Measurements from ENCODE around the gene OR51F2. TPM values are rescaled to one million over a fixed set of nuclear protein-coding genes. Genes with fewer than 3 reads are reported as not detected.
"Not testable (repeated sequence)": the region's sequence is repeated elsewhere in the genome, so short reads cannot be mapped to it uniquely, and the experiment has no call there.

Gene OR51F2
- polyA plus RNA-seq, 1 donor from 2014 or later, result not detected

GRCh38 chr11:4851033-4851432 is 29.9 kb downstream of the OR51F2 start (continued):
- TF ChIP-seq CTCF (IDR thresholded peaks at IDR 0.05; ENCODE audit: poor library complexity, severe bottlenecking) (no peak), EP300 (conservative IDR thresholded peaks at IDR 0.05; ENCODE audit: poor library complexity, severe bottlenecking) (no peak), SMC3 (conservative IDR thresholded peaks at IDR 0.05; ENCODE audit: poor library complexity) (no peak)

DNA sequence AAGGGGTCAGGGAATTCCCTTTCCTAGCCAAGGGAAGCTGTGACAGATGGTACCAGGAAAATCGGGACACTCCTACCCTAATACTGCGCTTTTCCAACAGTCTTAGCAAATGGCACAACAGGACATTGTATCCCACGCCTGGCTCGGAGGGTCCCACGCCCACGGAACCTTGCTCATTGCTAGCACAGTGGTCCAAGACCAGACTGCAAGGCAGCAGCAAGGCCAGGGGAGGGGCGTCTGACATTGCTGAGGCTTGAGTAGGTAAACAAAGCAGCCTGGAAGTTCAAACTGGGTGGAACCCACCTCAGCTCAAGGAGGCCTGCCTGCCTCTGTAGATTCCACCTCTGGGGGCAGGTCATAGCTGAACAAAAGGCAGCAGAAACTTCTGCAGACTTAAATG is 33.2 kb downstream of the OR51F2 start:
- H3K9me2 ChIP-seq (ENCODE audit: insufficient read depth, low read length); H3K36me3 ChIP-seq (ENCODE audit: insufficient read depth, low read length); H3K4me3 ChIP-seq (ENCODE audit: low read length); H3K9me3 ChIP-seq (ENCODE audit: low read length); H3F3A ChIP-seq (ENCODE audit: insufficient read depth, low read length, poor library complexity, severe bottlenecking); H3K79me2 ChIP-seq (replicated peaks; ENCODE audit: insufficient read depth, low read length); H3K9ac ChIP-seq (ENCODE audit: low read length); H3K4me2 ChIP-seq (ENCODE audit: low read length); H3K27me3 ChIP-seq (ENCODE audit: insufficient read depth, low read depth, low read length); H2AFZ ChIP-seq (ENCODE audit: low read depth, low read length); H4K20me1 ChIP-seq (ENCODE audit: insufficient read depth); H3K27ac ChIP-seq (ENCODE audit: low read length): not testable (repeated sequence)

- Histone ChIP-seq H3K9me3 (ENCODE audit: low read length) (no peaks in the 10 kb centered on the region), H3K27ac (ENCODE audit: low read length) (no peak overlapping the region), H3K9ac (ENCODE audit: low read length) (no peak overlapping the region), H3K9me2 (ENCODE audit: insufficient read depth, low read length) (no peaks in the 10 kb centered on the region), H3F3A (ENCODE audit: insufficient read depth, low read length, poor library complexity, severe bottlenecking) (no peaks in the 10 kb centered on the region), H2AFZ (ENCODE audit: low read depth, low read length) (no peak overlapping the region), H3K4me3 (ENCODE audit: low read length) (no peak overlapping the region), H3K79me2 (replicated peaks; ENCODE audit: insufficient read depth, low read length) (no peaks in the 10 kb centered on the region), H4K20me1 (ENCODE audit: insufficient read depth) (no peaks in the 10 kb centered on the region), H3K36me3 (ENCODE audit: insufficient read depth, low read length) (no peaks in the 10 kb centered on the region), H3K27me3 (ENCODE audit: insufficient read depth, low read depth, low read length) (no peaks in the 10 kb centered on the region), H3K4me2 (ENCODE audit: low read length) (no peak overlapping the region)
- TF ChIP-seq EP300 (conservative IDR thresholded peaks at IDR 0.05; ENCODE audit: poor library complexity, severe bottlenecking), result no peak
- no peak for TF ChIP-seq EZH2 (IDR thresholded peaks at IDR 0.05; ENCODE audit: borderline replicate concordance, insufficient read depth, low read length, poor library complexity, severe bottlenecking)
- no peak for TF ChIP-seq MXI1 (conservative IDR thresholded peaks at IDR 0.05; ENCODE audit: poor library complexity, severe bottlenecking)
Measured at GRCh38 chr11:4862447-4863236, 41.5 kb downstream of the OR51F2 start.

DNA sequence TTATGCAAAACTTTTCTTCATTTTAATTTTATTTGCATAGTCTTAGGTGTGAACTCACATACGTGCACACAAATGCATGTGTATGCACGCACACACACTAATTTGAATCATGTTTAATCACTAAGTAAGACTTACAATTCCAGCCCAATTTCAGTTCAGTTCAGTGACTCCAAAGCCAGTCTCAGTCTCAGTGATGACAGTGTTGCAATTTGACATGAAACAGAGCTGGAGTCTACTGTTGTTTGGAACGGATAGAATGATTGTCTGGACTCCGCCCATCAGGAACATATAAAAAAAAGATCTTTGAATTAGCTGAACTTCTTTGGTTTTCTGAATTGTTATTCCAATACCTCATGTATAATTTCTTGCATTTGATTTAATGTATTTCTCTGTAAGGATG is 42.8 kb downstream of the OR51F2 start:
- no peaks in the 10 kb centered on the region for H3K9me2 ChIP-seq (ENCODE audit: insufficient read depth, low read length)
- no peaks in the 10 kb centered on the region for H3K36me3 ChIP-seq (ENCODE audit: insufficient read depth, low read length)
- TF ChIP-seq TAF1 (IDR thresholded peaks at IDR 0.05; ENCODE audit: low read depth) (no peak), CTCF (IDR thresholded peaks at IDR 0.05; ENCODE audit: poor library complexity, severe bottlenecking) (no peak), POLR2AphosphoS5 (IDR thresholded peaks at IDR 0.05) (no peak), RAD21 (conservative IDR thresholded peaks at IDR 0.05) (no peak)
- no peak overlapping the region for H2AFZ ChIP-seq (ENCODE audit: low read depth, low read length)
- H3K4me2 ChIP-seq (ENCODE audit: low read length), result no peak overlapping the region
- H3K4me3 ChIP-seq (ENCODE audit: low read length), result no peak overlapping the region
- H3K27me3 ChIP-seq (ENCODE audit: insufficient read depth, low read depth, low read length), result no peaks in the 10 kb centered on the region
- no peaks in the 10 kb centered on the region for H3K79me2 ChIP-seq (replicated peaks; ENCODE audit: insufficient read depth, low read length)
- no peaks in the 10 kb centered on the region for H3F3A ChIP-seq (ENCODE audit: insufficient read depth, low read length, poor library complexity, severe bottlenecking)
- H3K9ac ChIP-seq (ENCODE audit: low read length), result no peak overlapping the region
- H4K20me1 ChIP-seq (ENCODE audit: insufficient read depth), result no peaks in the 10 kb centered on the region
- H3K27ac ChIP-seq (ENCODE audit: low read length), result no peak overlapping the region
- no peaks in the 10 kb centered on the region for H3K9me3 ChIP-seq (ENCODE audit: low read length)
